Left cardiac atrium (tissue), 4 donors: ENCODE data around the gene LTBP2. TPM values are rescaled to one million over a fixed set of nuclear protein-coding genes. Genes with fewer than 3 reads are reported as not detected.
A peak's percentile ranks its signal among the peaks of the same experiment; 100 is the strongest.

ENCODE experiments used
- ATAC-seq, 2 donors: fragments of 200-7000 bp; cut with Tn5 transposase; one replicate each; pipeline ENCODE4 v1.9.1; 2020; ENCODE audit warnings: mild to moderate bottlenecking in 2 of 2, moderate library complexity in 2 of 2
- DNase-seq: peaks from one replicate; pipeline ENCODE4 v3.0.0-alpha.2; 2020
- intact Hi-C, 2 donors: fragments of 100-400 bp; cut with DNase I; formaldehyde crosslinking; loops; one replicate each; pipeline versions ENCODE4 v1.14.1 to v1.15.1; 2022 to 2023
- total RNA-seq, 2 donors: library from RNA; stranded (reverse); fragmentation: NEBNext Ultra II Directional; extraction: Animal tissue kit (Norgen Biotek cat#: 25700); gene quantifications; one replicate each; pipeline ENCODE4 v1.2.1, GENCODE V29; 2021
- donor health status: DM: no; HTN: yes; CAD: no.
- donor health status: DM: no; HTN: yes; CAD: no; lungs with severe emphysema.
- donor health status: DM: yes; HTN: yes; CAD: no.
- donor health status: Dilated cardiomyopathy.

Gene LTBP2
- total RNA-seq, 2 donors from 2014 or later = 25.4 to 43.3 TPM

- peak in 1 of 2 donors; percentile 62 for ATAC-seq
- intact Hi-C loops = no loop called here
- no peak for DNase-seq
These were observed 44.8 kb downstream of the LTBP2 start for GRCh38 chr14:74567219-74567618.

GRCh38 chr14:74566174-74567141 lies 45.6 kb downstream of the LTBP2 start:
- peak; percentile 9 to 24 for ATAC-seq
- intact Hi-C loops = no loop called here
- no peak for DNase-seq

GRCh38 chr14:74563586-74564159 lies 48.4 kb downstream of the LTBP2 start:
- DNase-seq (no peak), ATAC-seq (no peak)

GRCh38 chr14:74563233-74563585 lies 48.8 kb downstream of the LTBP2 start:
- no peak for ATAC-seq
- DNase-seq = no peak
- intact Hi-C loops = no loop called here

More at GRCh38 chr14:74563586-74564159, 48.4 kb downstream of the LTBP2 start:
- intact Hi-C loops = no loop called here

- intact Hi-C loops = no loop called here
- no peak for DNase-seq
These were observed 49.4 kb downstream of the LTBP2 start for GRCh38 chr14:74562515-74563232.

GRCh38 chr14:74558655-74559054 lies 53.4 kb downstream of the LTBP2 start:
- ATAC-seq (no peak), DNase-seq (no peak)
- intact Hi-C loops = no loop called here

More at GRCh38 chr14:74562515-74563232, 49.4 kb downstream of the LTBP2 start:
- no peak for ATAC-seq

- ATAC-seq = no peak
- intact Hi-C loops = no loop called here
- DNase-seq = no peak
These were observed 54.3 kb downstream of the LTBP2 start for GRCh38 chr14:74557691-74558090.

- intact Hi-C loops = no loop called here
- ATAC-seq (no peak), DNase-seq (no peak)
These were observed 56.5 kb downstream of the LTBP2 start for GRCh38 chr14:74555476-74556050.

GRCh38 chr14:74554742-74555362 lies 57.2 kb downstream of the LTBP2 start:
- DNase-seq (no peak), ATAC-seq (no peak)
- intact Hi-C loops = no loop called here

GRCh38 chr14:74552623-74553022 lies 59.4 kb downstream of the LTBP2 start:
- peak; percentile 59 to 64 for ATAC-seq
- DNase-seq = peak; percentile 83
- intact Hi-C loops = no loop called here

- ATAC-seq (peak; percentile 58 to 68), DNase-seq (peak; percentile 64)
- intact Hi-C loops = no loop called here
These were observed 60.3 kb downstream of the LTBP2 start for GRCh38 chr14:74551431-74552371.

- DNase-seq = no peak
- no peak for ATAC-seq
- intact Hi-C loops = no loop called here
These were observed 61.0 kb downstream of the LTBP2 start for GRCh38 chr14:74551001-74551400.

GRCh38 chr14:74550071-74550470 lies 62.0 kb downstream of the LTBP2 start:
- ATAC-seq = no peak

GRCh38 chr14:74549588-74549987 lies 62.4 kb downstream of the LTBP2 start:
- ATAC-seq = peak in 1 of 2 donors; percentile 2
- no peak for DNase-seq
- intact Hi-C loops = no loop called here

More at GRCh38 chr14:74550071-74550470, 62.0 kb downstream of the LTBP2 start:
- DNase-seq = no peak
- intact Hi-C loops = no loop called here

GRCh38 chr14:74548881-74549280 lies 63.2 kb downstream of the LTBP2 start:
- ATAC-seq (peak; percentile 51 to 71), DNase-seq (peak; percentile 85)
- intact Hi-C loops = no loop called here

GRCh38 chr14:74547331-74547927 lies 64.6 kb downstream of the LTBP2 start:
- DNase-seq = no peak
- intact Hi-C loops = no loop called here
- no peak for ATAC-seq

GRCh38 chr14:74546416-74546815 lies 65.6 kb downstream of the LTBP2 start:
- no peak for ATAC-seq
- DNase-seq = peak; percentile 14
- intact Hi-C loops = no loop called here

- ATAC-seq (no peak), DNase-seq (no peak)
- intact Hi-C loops = no loop called here
These were observed 66.7 kb downstream of the LTBP2 start for GRCh38 chr14:74545386-74545785.
